ENCODE measurements around the gene DRICH1. TPM values are rescaled to one million over a fixed set of nuclear protein-coding genes. Genes with fewer than 3 reads are reported as not detected.

DRICH1 gene
- total RNA-seq, 1 experiment from 2014 or later, result 4.8 TPM

DNA sequence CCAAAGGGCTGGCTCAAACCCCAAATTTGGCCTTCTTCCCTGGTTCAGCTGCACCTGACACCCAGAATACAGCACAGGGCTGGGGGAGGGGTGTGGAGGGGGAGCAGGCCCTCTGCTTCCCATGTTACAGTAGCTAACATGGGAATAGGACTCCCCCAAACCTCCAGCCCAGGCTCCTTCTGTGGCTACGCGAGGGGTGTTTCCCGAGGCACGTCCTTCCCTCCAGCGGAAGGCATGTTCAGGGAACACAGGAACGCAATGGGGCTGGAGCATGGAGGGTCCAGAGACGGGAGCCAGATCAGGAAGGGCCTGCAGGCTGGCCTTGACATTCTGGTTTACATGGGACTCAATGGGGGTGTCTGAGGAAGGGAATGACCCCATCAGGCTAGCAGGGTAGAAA, 40.3 kb downstream of the DRICH1 start:
- no peaks in the 10 kb centered on the region for H3K9me3 Mint-ChIP-seq (ENCODE audit: unreplicated experiment)
- H3K36me3 Mint-ChIP-seq (ENCODE audit: insufficient read depth, unreplicated experiment), result no peaks in the 10 kb centered on the region
- no peaks in the 10 kb centered on the region for H3K9me3 ChIP-seq
- TF ChIP-seq, protein P1, sequence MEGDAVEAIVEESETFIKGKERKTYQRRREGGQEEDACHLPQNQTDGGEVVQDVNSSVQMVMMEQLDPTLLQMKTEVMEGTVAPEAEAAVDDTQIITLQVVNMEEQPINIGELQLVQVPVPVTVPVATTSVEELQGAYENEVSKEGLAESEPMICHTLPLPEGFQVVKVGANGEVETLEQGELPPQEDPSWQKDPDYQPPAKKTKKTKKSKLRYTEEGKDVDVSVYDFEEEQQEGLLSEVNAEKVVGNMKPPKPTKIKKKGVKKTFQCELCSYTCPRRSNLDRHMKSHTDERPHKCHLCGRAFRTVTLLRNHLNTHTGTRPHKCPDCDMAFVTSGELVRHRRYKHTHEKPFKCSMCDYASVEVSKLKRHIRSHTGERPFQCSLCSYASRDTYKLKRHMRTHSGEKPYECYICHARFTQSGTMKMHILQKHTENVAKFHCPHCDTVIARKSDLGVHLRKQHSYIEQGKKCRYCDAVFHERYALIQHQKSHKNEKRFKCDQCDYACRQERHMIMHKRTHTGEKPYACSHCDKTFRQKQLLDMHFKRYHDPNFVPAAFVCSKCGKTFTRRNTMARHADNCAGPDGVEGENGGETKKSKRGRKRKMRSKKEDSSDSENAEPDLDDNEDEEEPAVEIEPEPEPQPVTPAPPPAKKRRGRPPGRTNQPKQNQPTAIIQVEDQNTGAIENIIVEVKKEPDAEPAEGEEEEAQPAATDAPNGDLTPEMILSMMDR (IDR thresholded peaks at IDR 0.05; ENCODE audit: insufficient read depth in 1 of 2, low read depth in 1 of 2, low read length in 1 of 2, severe bottlenecking in 1 of 2, unreplicated experiment in 1 of 2), result no peak
- BruUV-seq (replicated peaks), result no TSS peak
- no peak overlapping the region for H3K27ac Mint-ChIP-seq (ENCODE audit: unreplicated experiment)
- H3K36me3 ChIP-seq (ENCODE audit: control insufficient read depth, insufficient read depth, low read length), result no peaks in the 10 kb centered on the region
- ChIA-PET CTCF (interaction anchor here (0.6 to 1.1 kb wide), 4 partner anchors 13 to 206 kb away, joined by 3 to 6 read pairs (median 4); no protein-coding TSS in a partner anchor), POLR2A (no interaction called here)
- no peaks in the 10 kb centered on the region for H3K27me3 ChIP-seq (replicated peaks; ENCODE audit: control insufficient read depth, insufficient read depth, low read length)
- peaks cover 6% of the 10 kb centered on the region for H3K4me1 Mint-ChIP-seq (ENCODE audit: low read depth, unreplicated experiment)
- no peak overlapping the region for H3K4me3 Mint-ChIP-seq (ENCODE audit: unreplicated experiment)
- intact Hi-C loops (cut with micrococcal nuclease; ENCODE audit: unreplicated experiment), result loop anchor here (1.0 to 5.0 kb wide), 2 partner anchors 51 to 190 kb away; no protein-coding TSS in a partner anchor
- no peak for DNase-seq
- no peak overlapping the region for H3K4me3 ChIP-seq (ENCODE audit: low read depth, low read length)
- no peaks in the 10 kb centered on the region for H3K27me3 Mint-ChIP-seq (ENCODE audit: insufficient read depth, unreplicated experiment)
- H3K4me1 ChIP-seq, result no peaks in the 10 kb centered on the region

GRCh38 chr22:23591201-23591791, 40.8 kb downstream of the DRICH1 start:
- BruUV-seq (replicated peaks), result no TSS peak
- Mint-ChIP-seq H3K36me3 (ENCODE audit: insufficient read depth, unreplicated experiment) (no peaks in the 10 kb centered on the region), H3K27me3 (ENCODE audit: insufficient read depth, unreplicated experiment) (no peaks in the 10 kb centered on the region), H3K4me1 (ENCODE audit: low read depth, unreplicated experiment) (peaks cover 6% of the 10 kb centered on the region), H3K9me3 (ENCODE audit: unreplicated experiment) (no peaks in the 10 kb centered on the region), H3K4me3 (ENCODE audit: unreplicated experiment) (no peak overlapping the region), H3K27ac (ENCODE audit: unreplicated experiment) (no peak overlapping the region)
- Histone ChIP-seq H3K4me3 (ENCODE audit: low read depth, low read length) (no peak overlapping the region), H3K36me3 (ENCODE audit: control insufficient read depth, insufficient read depth, low read length) (no peaks in the 10 kb centered on the region), H3K4me1 (no peaks in the 10 kb centered on the region), H3K27me3 (replicated peaks; ENCODE audit: control insufficient read depth, insufficient read depth, low read length) (no peaks in the 10 kb centered on the region), H3K9me3 (no peaks in the 10 kb centered on the region)
- DNase-seq, result peak; percentile 63 to 76
- ChIA-PET CTCF (interaction anchor here (0.5 to 1.1 kb wide), 8 partner anchors 13 to 206 kb away, joined by 3 to 6 read pairs (median 3); no protein-coding TSS in a partner anchor), POLR2A (no interaction called here)
- intact Hi-C loops (cut with micrococcal nuclease; ENCODE audit: unreplicated experiment), result loop anchor here (1.0 to 5.0 kb wide), 2 partner anchors 50 to 189 kb away; no protein-coding TSS in a partner anchor
- TF ChIP-seq, protein P1 (IDR thresholded peaks at IDR 0.05; ENCODE audit: insufficient read depth in 1 of 2, low read depth in 1 of 2, low read length in 1 of 2, severe bottlenecking in 1 of 2, unreplicated experiment in 1 of 2), result peak; percentile 93 to 96

DNA sequence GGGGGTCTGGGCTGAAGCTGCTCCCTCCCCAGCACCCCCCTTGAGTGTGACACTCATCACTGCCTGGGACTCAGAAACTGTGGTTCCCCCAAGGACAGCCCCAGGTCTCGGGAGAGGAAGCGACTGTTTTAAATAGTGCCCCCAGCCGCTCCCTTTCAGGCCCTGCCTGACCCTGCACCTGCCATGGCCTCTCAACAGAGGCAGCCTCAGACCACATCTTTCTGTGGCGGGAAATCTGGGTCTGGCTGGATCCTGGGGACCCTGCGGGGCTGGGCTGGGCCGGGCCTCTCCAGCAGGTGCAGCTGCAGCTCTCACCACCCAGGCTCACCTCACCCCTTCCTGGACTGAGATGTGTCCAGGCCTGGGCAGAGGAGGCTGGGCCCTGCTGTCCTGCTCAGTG, 48.3 kb downstream of the DRICH1 start:
- intact Hi-C loops (cut with micrococcal nuclease; ENCODE audit: unreplicated experiment), result no loop called here
- H3K4me3 ChIP-seq (ENCODE audit: low read depth, low read length), result no peak overlapping the region
- ChIA-PET CTCF (no interaction called here), POLR2A (no interaction called here)
- Mint-ChIP-seq H3K4me1 (ENCODE audit: low read depth, unreplicated experiment) (no peaks in the 10 kb centered on the region), H3K27me3 (ENCODE audit: insufficient read depth, unreplicated experiment) (no peaks in the 10 kb centered on the region), H3K36me3 (ENCODE audit: insufficient read depth, unreplicated experiment) (no peaks in the 10 kb centered on the region), H3K9me3 (ENCODE audit: unreplicated experiment) (no peaks in the 10 kb centered on the region), H3K4me3 (ENCODE audit: unreplicated experiment) (no peak overlapping the region), H3K27ac (ENCODE audit: unreplicated experiment) (no peak overlapping the region)
- no peaks in the 10 kb centered on the region for H3K4me1 ChIP-seq
- TF ChIP-seq, protein P1 (IDR thresholded peaks at IDR 0.05; ENCODE audit: insufficient read depth in 1 of 2, low read depth in 1 of 2, low read length in 1 of 2, severe bottlenecking in 1 of 2, unreplicated experiment in 1 of 2), result no peak
- no peaks in the 10 kb centered on the region for H3K36me3 ChIP-seq (ENCODE audit: control insufficient read depth, insufficient read depth, low read length)
- no peak for DNase-seq
- H3K9me3 ChIP-seq, result no peaks in the 10 kb centered on the region
- no peaks in the 10 kb centered on the region for H3K27me3 ChIP-seq (replicated peaks; ENCODE audit: control insufficient read depth, insufficient read depth, low read length)
- no TSS peak for BruUV-seq (replicated peaks)
